PC-9 (cell line): ENCODE measurements around the gene GOLGA6L10. TPM values are rescaled to one million over a fixed set of nuclear protein-coding genes. Genes with fewer than 3 reads are reported as not detected.
"Not testable (repeated sequence)": the region's sequence is repeated elsewhere in the genome, so short reads cannot be mapped to it uniquely, and the experiment has no call there.

Source experiments
- BruUV-seq: library from RNA; stranded (reverse); fragments of 400-500 nt; replicated peaks from 2 replicates; lab custom pipeline; 2021; lab: Mats Ljungman, UMichigan
- CTCF ChIA-PET: fragments of 300-600 bp; sonication (Branson Sonifier 250); formaldehyde crosslinking; loops from one replicate; lab custom pipeline; 2022; ENCODE audit warnings: antibody characterized with exemption; lab: Charles Lee
- POLR2A ChIA-PET: fragments of 300-600 bp; sonication (Branson Sonifier 250); formaldehyde crosslinking; loops from one replicate; lab custom pipeline; 2022; ENCODE audit warnings: antibody characterized with exemption; ENCODE audit not compliant: unreplicated experiment; lab: Charles Lee
- DNase-seq, 2 experiments: peaks; one replicate each; pipeline versions ENCODE4 v3.0.0 to v3.0.0-alpha.2; 2015 to 2022; ENCODE audit warnings: mixed read lengths in 1 of 2
- H2AFZ ChIP-seq: fragments of 200-600 bp; sonication (generic); 2 replicates; pipeline ENCODE4 v1.8.1; 2017; ENCODE audit warnings: antibody characterized with exemption
- H3F3A ChIP-seq: fragments of 200-600 bp; sonication (generic); 2 replicates; pipeline ENCODE4 v1.8.1; 2017; ENCODE audit warnings: antibody characterized with exemption, mild to moderate bottlenecking, low read depth; ENCODE audit not compliant: insufficient read depth
- H3K27ac ChIP-seq: fragments of 200-600 bp; sonication (generic); 2 replicates; pipeline ENCODE4 v1.6.1; 2016; ENCODE audit warnings: mixed run types
- H3K27me3 ChIP-seq: fragments of 200-600 bp; sonication (generic); 2 replicates; pipeline ENCODE4 v1.6.1; 2016; ENCODE audit warnings: low read depth, mixed run types; ENCODE audit not compliant: insufficient read depth
- H3K36me3 ChIP-seq: fragments of 200-600 bp; sonication (generic); 2 replicates; pipeline ENCODE4 v1.6.1; 2016; ENCODE audit warnings: low read depth, mixed run types
- H3K4me1 ChIP-seq: fragments of 200-600 bp; sonication (generic); replicated peaks from 2 replicates; pipeline ENCODE4 v1.6.1; 2016; ENCODE audit warnings: mixed run types; ENCODE audit not compliant: insufficient read depth
- H3K4me2 ChIP-seq: fragments of 200-600 bp; sonication (generic); 2 replicates; pipeline ENCODE4 v1.6.1; 2017; ENCODE audit warnings: mixed run types
- H3K4me3 ChIP-seq: fragments of 200-600 bp; sonication (generic); 2 replicates; pipeline ENCODE4 v1.6.1; 2016; ENCODE audit warnings: mixed run types
- H3K79me2 ChIP-seq: fragments of 200-600 bp; sonication (generic); 2 replicates; pipeline ENCODE4 v1.6.1; 2017; ENCODE audit warnings: low read depth, mixed run types
- H3K9me2 ChIP-seq: fragments of 200-600 bp; sonication (generic); 2 replicates; pipeline ENCODE4 v1.8.1; 2017; ENCODE audit warnings: mild to moderate bottlenecking; ENCODE audit not compliant: insufficient read depth
- H3K9me3 ChIP-seq: fragments of 200-600 bp; sonication (generic); 2 replicates; pipeline ENCODE4 v1.8.1; 2016; ENCODE audit warnings: low read depth; ENCODE audit not compliant: insufficient read depth
- H4K20me1 ChIP-seq: fragments of 200-600 bp; sonication (generic); 2 replicates; pipeline ENCODE4 v1.8.1; 2017; ENCODE audit not compliant: insufficient read depth
- CTCF ChIP-seq: fragments of 200-600 bp; sonication (generic); conservative IDR thresholded peaks from 2 replicates; pipeline ENCODE4 v1.6.1; 2017; ENCODE audit warnings: mixed run types, antibody characterized with exemption, mild to moderate bottlenecking, moderate library complexity
- EZH2 ChIP-seq: fragments of 200-600 bp; sonication (generic); IDR thresholded peaks from 2 replicates; pipeline ENCODE4 v1.8.0; 2017; ENCODE audit warnings: antibody characterized with exemption, low read depth
- intact Hi-C: fragments of 100-400 bp; cut with micrococcal nuclease; formaldehyde crosslinking; loops from one replicate; pipeline ENCODE4 v1.10.0; 2022; ENCODE audit not compliant: unreplicated experiment
- total RNA-seq: library from RNA; stranded (reverse); gene quantifications from 2 replicates; pipeline ENCODE4 v1.2.3, GENCODE V29; 2021

Gene GOLGA6L10
- total RNA-seq, 1 experiment from 2014 or later: 2.2 TPM

GRCh38 chr15:82314769-82315518, 34.3 kb downstream of the GOLGA6L10 start:
- Histone ChIP-seq H3K4me3 (no peak overlapping the region), H3F3A (no peaks in the 10 kb centered on the region), H3K79me2 (no peaks in the 10 kb centered on the region), H3K9me2 (no peaks in the 10 kb centered on the region), H3K4me1 (no peaks in the 10 kb centered on the region), H3K27me3 (peaks cover 8% of the 10 kb centered on the region; the same call in 1 of the 2 replicates), H4K20me1 (no peaks in the 10 kb centered on the region), H3K9me3 (no peaks in the 10 kb centered on the region), H3K27ac (no peak overlapping the region), H3K4me2 (no peak overlapping the region), H3K36me3 (no peaks in the 10 kb centered on the region), H2AFZ (no peak overlapping the region)
- no peak for DNase-seq
- TF ChIP-seq CTCF (no peak), EZH2 (no peak)
- intact Hi-C loops: no loop called here
- no TSS peak for BruUV-seq
- CTCF ChIA-PET: no interaction called here
- POLR2A ChIA-PET: no interaction called here

- H3K9me2 ChIP-seq, H3K27me3 ChIP-seq, H3K4me3 ChIP-seq, H2AFZ ChIP-seq, H3K27ac ChIP-seq, H4K20me1 ChIP-seq, DNase-seq, H3K4me2 ChIP-seq, CTCF ChIA-PET, H3K4me1 ChIP-seq, H3K9me3 ChIP-seq, H3F3A ChIP-seq, POLR2A ChIA-PET, BruUV-seq, H3K79me2 ChIP-seq, intact Hi-C loops, H3K36me3 ChIP-seq: not testable (repeated sequence)
Observed at GRCh38 chr15:82313951-82314768, 35.1 kb downstream of the GOLGA6L10 start.

GRCh38 chr15:82313446-82313845, 35.8 kb downstream of the GOLGA6L10 start:
- no peak for TF ChIP-seq CTCF
- TF ChIP-seq EZH2: no peak
- H3K4me3 ChIP-seq: no peak overlapping the region
- no peak overlapping the region for H3K27ac ChIP-seq
- H3K4me1 ChIP-seq: no peaks in the 10 kb centered on the region
- no peak for DNase-seq
- H3K36me3 ChIP-seq: no peaks in the 10 kb centered on the region
- H3K9me2 ChIP-seq: no peaks in the 10 kb centered on the region
- peaks cover 10% of the 10 kb centered on the region; the same call in 1 of the 2 replicates for H3K27me3 ChIP-seq
- ChIA-PET CTCF (no interaction called here), POLR2A (no interaction called here)
- H3K79me2 ChIP-seq: no peaks in the 10 kb centered on the region
- no peak overlapping the region for H2AFZ ChIP-seq
- no peaks in the 10 kb centered on the region for H3F3A ChIP-seq
- intact Hi-C loops: no loop called here
- H4K20me1 ChIP-seq: no peaks in the 10 kb centered on the region
- BruUV-seq: no TSS peak
- no peaks in the 10 kb centered on the region for H3K9me3 ChIP-seq
- H3K4me2 ChIP-seq: no peak overlapping the region
